ENCODE results near the gene TIMM50. TPM values are rescaled to one million over a fixed set of nuclear protein-coding genes. Genes with fewer than 3 reads are reported as not detected.
A peak's percentile ranks its signal among the peaks of the same experiment; 100 is the strongest.

The TIMM50 gene
- total RNA-seq, 6 experiments from 2014 or later: 28.1 to 48.1 (median 31.3) TPM

GRCh38 chr19:39497996-39498797 is 17.6 kb downstream of the TIMM50 start:
- WGBS (ENCODE audit: insufficient coverage, low coverage, low lambda C conversion rate, missing lambda C conversion rate): 1% methylated on average over 23 of the region's 40 CpGs
- H3K27me3 ChIP-seq: peaks cover 0 to 13% of the 10 kb centered on the region in 2 donors
- no peaks in the 10 kb centered on the region for H3K9me3 ChIP-seq
- TF ChIP-seq CTCF (IDR thresholded peaks at IDR 0.05) (peak in 1 of 4 donors; percentile 34), POLR2A (IDR thresholded peaks at IDR 0.05) (no peak)
- ATAC-seq (peak; percentile 24 to 81 (median 57)), DNase-seq (no peak)
- H3K4me1 ChIP-seq: peaks cover 0 to 4% (median 0%) of the 10 kb centered on the region in 4 donors
- no peak overlapping the region for H3K27ac ChIP-seq
- intact Hi-C loops (cut with DNase I): no loop called here
- no peaks in the 10 kb centered on the region for H3K36me3 ChIP-seq
- no peak overlapping the region for H3K4me3 ChIP-seq

- no peak within 1 kb of the TSS for H3K4me3 ChIP-seq
- WGBS (ENCODE audit: insufficient coverage, low coverage, low lambda C conversion rate, missing lambda C conversion rate): 2% methylated on average over 29 of the region's 60 CpGs
- no peak within 1 kb of the TSS for H3K27ac ChIP-seq
- TF ChIP-seq CTCF (IDR thresholded peaks at IDR 0.05): no peak
- no peak for TF ChIP-seq POLR2A (IDR thresholded peaks at IDR 0.05)
- H3K36me3 ChIP-seq: no peaks in the 10 kb centered on the region
- ATAC-seq (peak in 2 of 4 donors; percentile 7), DNase-seq (no peak)
- H3K9me3 ChIP-seq: no peaks in the 10 kb centered on the region
- H3K4me1 ChIP-seq: peaks cover 0 to 4% (median 0%) of the 10 kb centered on the region in 4 donors
- intact Hi-C loops (cut with DNase I): no loop called here
- peaks cover 0 to 13% of the 10 kb centered on the region in 2 donors for H3K27me3 ChIP-seq
Measured at GRCh38 chr19:39498798-39499642, 18.4 kb downstream of the TIMM50 start, which contains the start of gene DLL3. Gene DLL3 (plus strand): TSS chr19:39498947. CDS start chr19:39498975, 28 bp downstream.

GRCh38 chr19:39499932-39500331 is 19.3 kb downstream of the TIMM50 start:
- Histone ChIP-seq H3K27me3 (peaks cover 0 to 13% of the 10 kb centered on the region in 2 donors), H3K4me1 (peaks cover 0 to 4% (median 0%) of the 10 kb centered on the region in 4 donors), H3K27ac (no peak overlapping the region), H3K4me3 (no peak overlapping the region), H3K9me3 (no peaks in the 10 kb centered on the region), H3K36me3 (no peaks in the 10 kb centered on the region)
- intact Hi-C loops (cut with DNase I): no loop called here
- TF ChIP-seq CTCF (IDR thresholded peaks at IDR 0.05) (no peak), POLR2A (IDR thresholded peaks at IDR 0.05) (no peak)
- ATAC-seq (no peak), DNase-seq (no peak)
- 72% methylated on average over 8 of the region's 8 CpGs for WGBS (ENCODE audit: insufficient coverage, low coverage, low lambda C conversion rate, missing lambda C conversion rate)

GRCh38 chr19:39500543-39500942 is 19.9 kb downstream of the TIMM50 start:
- no peak for TF ChIP-seq CTCF (IDR thresholded peaks at IDR 0.05)
- H3K27ac ChIP-seq: no peak overlapping the region
- H3K4me1 ChIP-seq: peaks cover 0 to 4% (median 0%) of the 10 kb centered on the region in 4 donors
- no peak for DNase-seq
- no peak for ATAC-seq
- H3K9me3 ChIP-seq: no peaks in the 10 kb centered on the region
- H3K36me3 ChIP-seq: no peaks in the 10 kb centered on the region
- no peak overlapping the region for H3K4me3 ChIP-seq
- H3K27me3 ChIP-seq: peaks cover 0 to 13% of the 10 kb centered on the region in 2 donors
- WGBS (ENCODE audit: insufficient coverage, low coverage, low lambda C conversion rate, missing lambda C conversion rate): 20% methylated on average over 4 of the region's 4 CpGs
- intact Hi-C loops (cut with DNase I): no loop called here
